Osteoblast (primary cell): Measurements from ENCODE around the gene TTLL4. TPM values are rescaled to one million over a fixed set of nuclear protein-coding genes. Genes with fewer than 3 reads are reported as not detected.

Experiments used
- DNase-seq: peaks from one replicate; pipeline ENCODE4 v3.0.0; 2011; ENCODE audit warnings: low spot score, mixed read lengths; ENCODE audit not compliant: insufficient read length; ENCODE audit errors: missing footprints
- H2AFZ ChIP-seq: 2 replicates; pipeline ENCODE4 v1.6.0; 2011; ENCODE audit warnings: mild to moderate bottlenecking, low read length
- H3K27ac ChIP-seq: 2 replicates; pipeline ENCODE4 v1.5.1; 2011; ENCODE audit warnings: mild to moderate bottlenecking, low read depth, low read length, moderate library complexity
- H3K27me3 ChIP-seq: 2 replicates; pipeline ENCODE4 v1.6.0; 2012; ENCODE audit warnings: mild to moderate bottlenecking, control low read depth, inconsistent platforms, low read length, moderate library complexity; ENCODE audit not compliant: insufficient read depth
- H3K36me3 ChIP-seq: 2 replicates; pipeline ENCODE4 v1.5.1; 2011; ENCODE audit warnings: mild to moderate bottlenecking, low read length, control low read depth, moderate library complexity; ENCODE audit not compliant: insufficient read depth
- H3K4me1 ChIP-seq: 2 replicates; pipeline ENCODE4 v1.5.1; 2011; ENCODE audit warnings: mild to moderate bottlenecking, low read length, control low read depth, moderate library complexity; ENCODE audit not compliant: insufficient read depth
- H3K4me2 ChIP-seq: 2 replicates; pipeline ENCODE4 v1.6.0; 2011; ENCODE audit warnings: mild to moderate bottlenecking, low read length; ENCODE audit not compliant: insufficient read depth
- H3K4me3 ChIP-seq: fragments of 200-600 bp; sonication (generic); 3 replicates; pipeline ENCODE4 v1.5.1; 2012; ENCODE audit warnings: mild to moderate bottlenecking, low read length, inconsistent platforms; ENCODE audit not compliant: insufficient read depth
- H3K79me2 ChIP-seq: 2 replicates; pipeline ENCODE4 v1.6.0; 2012; ENCODE audit warnings: mild to moderate bottlenecking, low read length, control low read depth, inconsistent platforms; ENCODE audit not compliant: insufficient read depth
- H3K9me3 ChIP-seq: 2 replicates; pipeline ENCODE4 v1.5.1; 2011; ENCODE audit warnings: low read depth, low read length, control low read depth
- H4K20me1 ChIP-seq: 2 replicates; pipeline ENCODE4 v1.6.0; 2012; ENCODE audit warnings: mild to moderate bottlenecking, low read length, control low read depth; ENCODE audit not compliant: insufficient read depth
- total RNA-seq: library from RNA; depleted of rRNA; stranded (reverse); fragments of >200 nt; gene quantifications from 2 replicates; pipeline ENCODE4 v1.2.3, GENCODE V29; 2012
- TF ChIP-seq, protein P1 (sequence below): IDR thresholded peaks from 2 replicates; pipeline ENCODE4 v1.5.1; 2011; ENCODE audit warnings: mild to moderate bottlenecking, low read depth, low read length, moderate library complexity; ENCODE audit errors: extremely low read depth

Gene TTLL4
- total RNA-seq, 1 donor = 13.0 TPM

- H3K4me1 ChIP-seq = peaks cover 9% of the 10 kb centered on the region
- H3K36me3 ChIP-seq = no peaks in the 10 kb centered on the region
- H3K9me3 ChIP-seq = no peaks in the 10 kb centered on the region
- no peaks in the 10 kb centered on the region for H3K27me3 ChIP-seq
- no peak overlapping the region for H2AFZ ChIP-seq
- no peak overlapping the region for H3K4me3 ChIP-seq
- no peak overlapping the region for H3K27ac ChIP-seq
- no peak for DNase-seq
- peaks cover 17% of the 10 kb centered on the region for H3K79me2 ChIP-seq
- H3K4me2 ChIP-seq = no peak overlapping the region
- TF ChIP-seq, protein P1, sequence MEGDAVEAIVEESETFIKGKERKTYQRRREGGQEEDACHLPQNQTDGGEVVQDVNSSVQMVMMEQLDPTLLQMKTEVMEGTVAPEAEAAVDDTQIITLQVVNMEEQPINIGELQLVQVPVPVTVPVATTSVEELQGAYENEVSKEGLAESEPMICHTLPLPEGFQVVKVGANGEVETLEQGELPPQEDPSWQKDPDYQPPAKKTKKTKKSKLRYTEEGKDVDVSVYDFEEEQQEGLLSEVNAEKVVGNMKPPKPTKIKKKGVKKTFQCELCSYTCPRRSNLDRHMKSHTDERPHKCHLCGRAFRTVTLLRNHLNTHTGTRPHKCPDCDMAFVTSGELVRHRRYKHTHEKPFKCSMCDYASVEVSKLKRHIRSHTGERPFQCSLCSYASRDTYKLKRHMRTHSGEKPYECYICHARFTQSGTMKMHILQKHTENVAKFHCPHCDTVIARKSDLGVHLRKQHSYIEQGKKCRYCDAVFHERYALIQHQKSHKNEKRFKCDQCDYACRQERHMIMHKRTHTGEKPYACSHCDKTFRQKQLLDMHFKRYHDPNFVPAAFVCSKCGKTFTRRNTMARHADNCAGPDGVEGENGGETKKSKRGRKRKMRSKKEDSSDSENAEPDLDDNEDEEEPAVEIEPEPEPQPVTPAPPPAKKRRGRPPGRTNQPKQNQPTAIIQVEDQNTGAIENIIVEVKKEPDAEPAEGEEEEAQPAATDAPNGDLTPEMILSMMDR = no peak
- H4K20me1 ChIP-seq = peaks cover 4% of the 10 kb centered on the region
Measured at GRCh38 chr2:218708086-218708485, 2.5 kb upstream of the TTLL4 start.

GRCh38 chr2:218709908-218710307, 727 bp upstream of the TTLL4 start:
- TF ChIP-seq, protein P1 = no peak
- Histone ChIP-seq H3K4me3 (peak overlapping the region; percentile 87), H3K4me2 (peak overlapping the region; percentile 98), H3K79me2 (peaks cover 32% of the 10 kb centered on the region), H3K36me3 (no peaks in the 10 kb centered on the region), H2AFZ (peak overlapping the region; percentile 96), H4K20me1 (peaks cover 4% of the 10 kb centered on the region), H3K4me1 (peaks cover 9% of the 10 kb centered on the region), H3K27ac (no peak overlapping the region), H3K9me3 (no peaks in the 10 kb centered on the region), H3K27me3 (no peaks in the 10 kb centered on the region)
- DNase-seq = no peak

GRCh38 chr2:218710334-218710686, 325 bp upstream of the TTLL4 start:
- peak overlapping the region; percentile 87 for H3K4me3 ChIP-seq
- peaks cover 4% of the 10 kb centered on the region for H4K20me1 ChIP-seq
- H3K36me3 ChIP-seq = no peaks in the 10 kb centered on the region
- H3K4me2 ChIP-seq = peak overlapping the region; percentile 98
- no peaks in the 10 kb centered on the region for H3K27me3 ChIP-seq
- H3K27ac ChIP-seq = no peak overlapping the region
- no peak for DNase-seq
- H3K4me1 ChIP-seq = peaks cover 9% of the 10 kb centered on the region
- peaks cover 36% of the 10 kb centered on the region for H3K79me2 ChIP-seq
- no peaks in the 10 kb centered on the region for H3K9me3 ChIP-seq
- TF ChIP-seq, protein P1 = no peak
- H2AFZ ChIP-seq = peak overlapping the region; percentile 96

- Histone ChIP-seq H3K4me1 (peaks cover 10% of the 10 kb centered on the region), H2AFZ (peak overlapping the region; percentile 95), H3K4me3 (peak overlapping the region; percentile 87), H4K20me1 (peaks cover 4% of the 10 kb centered on the region), H3K79me2 (peaks cover 39% of the 10 kb centered on the region), H3K9me3 (no peaks in the 10 kb centered on the region), H3K4me2 (peak overlapping the region; percentile 98), H3K27ac (peak overlapping the region; percentile 81), H3K36me3 (no peaks in the 10 kb centered on the region), H3K27me3 (no peaks in the 10 kb centered on the region)
- peak; percentile 74 for DNase-seq
- TF ChIP-seq, protein P1 = no peak
Measured at GRCh38 chr2:218711550-218711929, 905 bp downstream of the TTLL4 start.
